Right atrium auricular region (tissue), 2 donors: ENCODE results near the gene CACNA1C. TPM values are rescaled to one million over a fixed set of nuclear protein-coding genes. Genes with fewer than 3 reads are reported as not detected.

ENCODE experiments used
- DNase-seq: peaks from one replicate; pipeline ENCODE4 v3.0.0-alpha.2; 2019; ENCODE audit warnings: low spot score
- H3K27ac ChIP-seq, 2 donors: fragments of 200-600 bp; sonication (generic); 1 replicate in 1 of 2; 2 replicates in 1 of 2; pipeline ENCODE4 v1.5.1; 2016 to 2019
- H3K27me3 ChIP-seq, 2 donors: fragments of 200-600 bp; sonication (generic); one replicate each; pipeline versions ENCODE4 v1.5.1 to v1.6.0; 2017 to 2019
- H3K36me3 ChIP-seq: fragments of 200-600 bp; sonication (generic); one replicate; pipeline ENCODE4 v1.5.1; 2016
- H3K4me1 ChIP-seq, 2 donors: fragments of 200-600 bp; sonication (generic); one replicate each; pipeline versions ENCODE4 v1.5.1 to v1.6.0; 2017 to 2019
- H3K4me3 ChIP-seq, 2 donors: fragments of 200-600 bp; sonication (generic); 1 replicate in 1 of 2; 2 replicates in 1 of 2; pipeline ENCODE4 v1.5.1; 2017 to 2019; ENCODE audit warnings: mild to moderate bottlenecking in 1 of 2, moderate library complexity in 1 of 2
- H3K9me3 ChIP-seq, 2 donors: fragments of 200-600 bp; sonication (generic); one replicate each; pipeline ENCODE4 v1.5.1; 2019
- total RNA-seq, 2 donors: library from RNA; depleted of rRNA; stranded (reverse); fragments of >200 nt; gene quantifications; one replicate each; pipeline ENCODE4 v1.1.0, GENCODE V29; 2016
- TF ChIP-seq, protein P1 (sequence below), 2 donors: fragments of 200-600 bp; sonication (generic); IDR thresholded peaks; one replicate each; pipeline ENCODE4 v1.5.1; 2019; ENCODE audit warnings: antibody characterized with exemption in 2 of 2

CACNA1C gene
- total RNA-seq, 2 donors from 2014 or later, result 83.1 to 93.6 TPM

DNA sequence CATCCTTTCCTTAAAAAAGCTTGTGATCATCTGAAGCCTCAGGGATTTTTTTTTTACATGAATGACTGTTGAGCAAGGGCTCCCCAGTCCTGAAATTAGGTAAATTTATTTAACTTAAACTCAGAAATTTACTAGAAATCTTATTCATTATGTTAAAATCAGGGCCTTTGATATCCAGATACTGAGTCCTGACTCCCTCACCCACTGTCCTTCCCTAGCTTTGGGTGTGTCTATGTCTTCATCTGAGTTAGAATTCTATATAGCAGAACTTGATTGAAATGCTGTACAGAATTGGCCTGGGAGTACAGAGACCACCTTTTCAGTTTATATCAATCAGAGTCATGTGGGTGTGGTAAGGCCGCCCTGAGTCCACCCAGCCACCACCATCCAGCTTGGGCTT is 260.0 kb downstream of the CACNA1C start:
- H3K27ac ChIP-seq, result no peak overlapping the region
- H3K36me3 ChIP-seq, result peaks cover 6% of the 10 kb centered on the region
- no peak overlapping the region for H3K4me3 ChIP-seq
- no peak for DNase-seq
- H3K27me3 ChIP-seq, result no peaks in the 10 kb centered on the region
- TF ChIP-seq, protein P1, sequence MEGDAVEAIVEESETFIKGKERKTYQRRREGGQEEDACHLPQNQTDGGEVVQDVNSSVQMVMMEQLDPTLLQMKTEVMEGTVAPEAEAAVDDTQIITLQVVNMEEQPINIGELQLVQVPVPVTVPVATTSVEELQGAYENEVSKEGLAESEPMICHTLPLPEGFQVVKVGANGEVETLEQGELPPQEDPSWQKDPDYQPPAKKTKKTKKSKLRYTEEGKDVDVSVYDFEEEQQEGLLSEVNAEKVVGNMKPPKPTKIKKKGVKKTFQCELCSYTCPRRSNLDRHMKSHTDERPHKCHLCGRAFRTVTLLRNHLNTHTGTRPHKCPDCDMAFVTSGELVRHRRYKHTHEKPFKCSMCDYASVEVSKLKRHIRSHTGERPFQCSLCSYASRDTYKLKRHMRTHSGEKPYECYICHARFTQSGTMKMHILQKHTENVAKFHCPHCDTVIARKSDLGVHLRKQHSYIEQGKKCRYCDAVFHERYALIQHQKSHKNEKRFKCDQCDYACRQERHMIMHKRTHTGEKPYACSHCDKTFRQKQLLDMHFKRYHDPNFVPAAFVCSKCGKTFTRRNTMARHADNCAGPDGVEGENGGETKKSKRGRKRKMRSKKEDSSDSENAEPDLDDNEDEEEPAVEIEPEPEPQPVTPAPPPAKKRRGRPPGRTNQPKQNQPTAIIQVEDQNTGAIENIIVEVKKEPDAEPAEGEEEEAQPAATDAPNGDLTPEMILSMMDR (IDR thresholded peaks at IDR 0.05), result no peak
- H3K9me3 ChIP-seq, result no peaks in the 10 kb centered on the region
- peaks cover 0 to 7% of the 10 kb centered on the region in 2 donors for H3K4me1 ChIP-seq

DNA sequence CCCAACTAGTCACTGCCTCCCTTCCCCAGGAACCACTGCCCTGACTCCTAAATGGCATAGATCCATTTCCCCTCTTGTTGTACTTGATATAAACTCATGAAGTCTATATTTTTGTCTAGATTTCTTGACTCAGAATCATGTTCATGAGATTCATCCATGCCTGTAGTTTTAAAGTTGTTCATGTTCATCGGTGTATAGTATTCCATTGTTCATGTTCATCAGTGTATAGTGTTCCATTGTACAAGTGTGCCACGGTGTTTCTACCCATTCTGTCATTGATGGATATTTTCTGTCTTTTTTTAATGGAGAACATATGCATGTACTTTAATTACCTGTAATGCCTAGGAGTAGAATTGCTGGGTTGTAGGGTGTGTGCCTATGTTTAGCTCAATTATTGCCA is 261.7 kb downstream of the CACNA1C start:
- no peak for DNase-seq
- Histone ChIP-seq H3K27me3 (no peaks in the 10 kb centered on the region), H3K27ac (no peak overlapping the region), H3K9me3 (no peaks in the 10 kb centered on the region), H3K4me3 (no peak overlapping the region), H3K36me3 (peaks cover 6% of the 10 kb centered on the region), H3K4me1 (peaks cover 0 to 25% of the 10 kb centered on the region in 2 donors)
- TF ChIP-seq, protein P1 (IDR thresholded peaks at IDR 0.05), result no peak

- no peak overlapping the region for H3K27ac ChIP-seq
Measured at GRCh38 chr12:2317772-2318171, 265.0 kb downstream of the CACNA1C start.

GRCh38 chr12:2318286-2318685 is 265.5 kb downstream of the CACNA1C start:
- H3K9me3 ChIP-seq, result no peaks in the 10 kb centered on the region
- H3K4me3 ChIP-seq, result no peak overlapping the region
- TF ChIP-seq, protein P1 (IDR thresholded peaks at IDR 0.05), result no peak
- H3K36me3 ChIP-seq, result no peaks in the 10 kb centered on the region
- no peak for DNase-seq
- H3K27ac ChIP-seq, result peak overlapping the region in 1 of 2 donors; percentile 27
- H3K27me3 ChIP-seq, result no peaks in the 10 kb centered on the region
- peaks cover 0 to 40% of the 10 kb centered on the region in 2 donors for H3K4me1 ChIP-seq

More at GRCh38 chr12:2317772-2318171, 265.0 kb downstream of the CACNA1C start:
- TF ChIP-seq, protein P1 (IDR thresholded peaks at IDR 0.05), result no peak
- H3K4me1 ChIP-seq, result peaks cover 0 to 35% of the 10 kb centered on the region in 2 donors
- no peak overlapping the region for H3K4me3 ChIP-seq
- no peak for DNase-seq
- no peaks in the 10 kb centered on the region for H3K9me3 ChIP-seq
- H3K36me3 ChIP-seq, result no peaks in the 10 kb centered on the region
- H3K27me3 ChIP-seq, result no peaks in the 10 kb centered on the region

GRCh38 chr12:2319136-2319535 is 266.3 kb downstream of the CACNA1C start:
- H3K36me3 ChIP-seq, result no peaks in the 10 kb centered on the region
- TF ChIP-seq, protein P1 (IDR thresholded peaks at IDR 0.05), result no peak
- no peak for DNase-seq
- no peak overlapping the region for H3K4me3 ChIP-seq
- H3K27me3 ChIP-seq, result no peaks in the 10 kb centered on the region
- H3K9me3 ChIP-seq, result no peaks in the 10 kb centered on the region
- peaks cover 0 to 48% of the 10 kb centered on the region in 2 donors for H3K4me1 ChIP-seq
- no peak overlapping the region for H3K27ac ChIP-seq
